HL-60 (cell line): ENCODE data around the gene DENND4B.
A peak's percentile ranks its signal among the peaks of the same experiment; 100 is the strongest.

ENCODE experiments used
- DNase-seq, 2 experiments: peaks; one replicate each; pipeline ENCODE4 v3.0.0-alpha.2; 2010 to 2020; ENCODE audit warnings: low read depth in 1 of 2, low spot score in 1 of 2
- H3K27ac ChIP-seq: fragments of 250-450 bp; sonication (Bioruptor Pico); replicated peaks from 2 replicates; pipeline ENCODE4 v1.5.1; 2020; ENCODE audit warnings: mild to moderate bottlenecking, moderate library complexity
- H3K27me3 ChIP-seq: fragments of 250-450 bp; sonication (Bioruptor Pico); 2 replicates; pipeline ENCODE4 v1.5.1; 2021; ENCODE audit warnings: mild to moderate bottlenecking, moderate library complexity; ENCODE audit not compliant: insufficient read depth, poor library complexity, severe bottlenecking
- H3K4me3 ChIP-seq: replicated peaks from 2 replicates; pipeline ENCODE4 v1.5.1; 2011; ENCODE audit warnings: mild to moderate bottlenecking, control low read depth, low read length; ENCODE audit not compliant: insufficient read depth
- CTCF ChIP-seq: IDR thresholded peaks from one replicate; pipeline ENCODE4 v1.5.1; 2011; ENCODE audit warnings: low read length, control low read depth, inconsistent platforms; ENCODE audit not compliant: insufficient read depth
- GABPA ChIP-seq: IDR thresholded peaks from 2 replicates; pipeline ENCODE4 v1.6.1; 2012; ENCODE audit warnings: low read depth
- POLR2AphosphoS5 ChIP-seq: IDR thresholded peaks from 2 replicates; pipeline ENCODE4 v1.6.1; 2012; ENCODE audit warnings: low read depth
- REST ChIP-seq: IDR thresholded peaks from 2 replicates; pipeline ENCODE4 v1.6.1; 2012; ENCODE audit warnings: low read depth; ENCODE audit not compliant: insufficient replicate concordance
- SPI1 ChIP-seq: IDR thresholded peaks from 2 replicates; pipeline ENCODE4 v1.6.1; 2012; ENCODE audit warnings: low read depth, mild to moderate bottlenecking, borderline replicate concordance

DENND4B gene

GRCh38 chr1:153963030-153963849 is 16.7 kb upstream of the DENND4B start, which contains the start of gene SLC39A1:
Gene SLC39A1, minus strand, starts transcription at chr1:153963537. Its CDS starts 822 bp downstream, at chr1:153962715.
- TF ChIP-seq POLR2AphosphoS5: peak; percentile 27
- no peak for TF ChIP-seq REST
- peak; percentile 96 to 99 for DNase-seq
- peak within 1 kb of the TSS; percentile 79 for H3K27ac ChIP-seq

GRCh38 chr1:153962088-153963029 is 15.8 kb upstream of the DENND4B start:
- peak overlapping the region; percentile 79 for H3K27ac ChIP-seq
- no peaks in the 10 kb centered on the region for H3K27me3 ChIP-seq
- DNase-seq: peak; percentile 44 to 65
- peak overlapping the region; percentile 64 for H3K4me3 ChIP-seq
- TF ChIP-seq GABPA (no peak), REST (no peak), POLR2AphosphoS5 (no peak), SPI1 (no peak), CTCF (no peak)

More at GRCh38 chr1:153963030-153963849, 16.7 kb upstream of the DENND4B start, which contains the start of gene SLC39A1:
- Histone ChIP-seq H3K4me3 (peak within 1 kb of the TSS; percentile 64), H3K27me3 (no peaks in the 10 kb centered on the region)

GRCh38 chr1:153961421-153961820 is 14.9 kb upstream of the DENND4B start:
- Histone ChIP-seq H3K4me3 (no peak overlapping the region), H3K27ac (no peak overlapping the region), H3K27me3 (no peaks in the 10 kb centered on the region)
- no peak for DNase-seq
- TF ChIP-seq GABPA: no peak
- TF ChIP-seq REST: no peak
- TF ChIP-seq SPI1: no peak
- TF ChIP-seq CTCF: no peak
- no peak for TF ChIP-seq POLR2AphosphoS5
